IMR-90 (cell line): ENCODE results near the gene PODNL1. TPM values are rescaled to one million over a fixed set of nuclear protein-coding genes. Genes with fewer than 3 reads are reported as not detected.
"Not testable (repeated sequence)": the region's sequence is repeated elsewhere in the genome, so short reads cannot be mapped to it uniquely, and the experiment has no call there.

Source experiments
- ATAC-seq: fragments of 200-7000 bp; cut with Tn5 transposase; 2 replicates; pipeline ENCODE4 v1.9.1; 2020; ENCODE audit warnings: low read depth, mild to moderate bottlenecking, moderate library complexity
- BruUV-seq: library from RNA; stranded (reverse); fragments of 400-500 nt; replicated peaks from 2 replicates; lab custom pipeline; 2021; lab: Mats Ljungman, UMichigan
- CTCF ChIA-PET: fragments of 300-600 bp; formaldehyde crosslinking; extraction: SDS; loops from one replicate; lab custom pipeline; 2021; ENCODE audit warnings: antibody characterized with exemption; lab: Yijun Ruan, JAX
- POLR2A ChIA-PET: fragments of 300-600 bp; sonication (Branson Sonifier 250); formaldehyde crosslinking; loops from one replicate; lab custom pipeline; 2022; ENCODE audit warnings: antibody characterized with exemption; ENCODE audit not compliant: unreplicated experiment; lab: Charles Lee
- DNase-seq: peaks from one replicate; pipeline ENCODE4 v3.0.0; 2013
- H2AFZ ChIP-seq: replicated peaks from 2 replicates; pipeline ENCODE3; 2013; ENCODE audit warnings: low read length, mild to moderate bottlenecking; ENCODE audit not compliant: poor library complexity
- H2AK5ac ChIP-seq: 2 replicates; pipeline ENCODE4 v1.6.1; 2013; ENCODE audit warnings: low read depth, low read length, inconsistent platforms
- H2AK9ac ChIP-seq: replicated peaks from 2 replicates; pipeline ENCODE3; 2013; ENCODE audit warnings: mild to moderate bottlenecking, low read depth, low read length, moderate library complexity; ENCODE audit not compliant: poor library complexity
- H2BK120ac ChIP-seq: 2 replicates; pipeline ENCODE4 v1.6.1; 2013; ENCODE audit warnings: low read depth, low read length, inconsistent platforms
- H2BK15ac ChIP-seq: 3 replicates; pipeline ENCODE4 v1.6.1; 2013; ENCODE audit warnings: low read depth, low read length, inconsistent platforms
- H2BK20ac ChIP-seq: 2 replicates; pipeline ENCODE4 v1.6.1; 2013; ENCODE audit warnings: low read depth, mild to moderate bottlenecking, inconsistent platforms, low read length, moderate library complexity
- H2BK5ac ChIP-seq: 2 replicates; pipeline ENCODE4 v1.6.1; 2013; ENCODE audit warnings: mild to moderate bottlenecking, low read depth, low read length, inconsistent platforms; ENCODE audit not compliant: poor library complexity, severe bottlenecking
- H3K14ac ChIP-seq: replicated peaks from 2 replicates; pipeline ENCODE4 v1.6.1; 2013; ENCODE audit warnings: low read depth, low read length, inconsistent platforms
- H3K18ac ChIP-seq: 2 replicates; pipeline ENCODE4 v1.6.1; 2013; ENCODE audit warnings: low read depth, low read length, control low read depth
- H3K23ac ChIP-seq: 2 replicates; pipeline ENCODE4 v1.6.1; 2013; ENCODE audit warnings: low read depth, low read length, inconsistent platforms
- H3K27ac ChIP-seq: 2 replicates; pipeline ENCODE4 v1.5.1; 2013; ENCODE audit warnings: mild to moderate bottlenecking, control low read depth, low read length; ENCODE audit not compliant: insufficient read depth
- H3K27me3 ChIP-seq: 2 replicates; pipeline ENCODE4 v1.6.1; 2013; ENCODE audit warnings: low read length; ENCODE audit not compliant: control insufficient read depth, insufficient read depth
- H3K36me3 ChIP-seq: 2 replicates; pipeline ENCODE4 v1.6.1; 2013; ENCODE audit warnings: low read length, mixed read lengths; ENCODE audit not compliant: control insufficient read depth, insufficient read depth
- H3K4ac ChIP-seq: 2 replicates; pipeline ENCODE4 v1.6.1; 2013; ENCODE audit warnings: low read depth, low read length, inconsistent platforms
- H3K4me1 ChIP-seq: 2 replicates; pipeline ENCODE4 v1.6.1; 2013; ENCODE audit warnings: low read length, mixed read lengths; ENCODE audit not compliant: control insufficient read depth, insufficient read depth
- H3K4me2 ChIP-seq: 2 replicates; pipeline ENCODE4 v1.6.1; 2013; ENCODE audit warnings: low read depth, mild to moderate bottlenecking, control low read depth, low read length, moderate library complexity
- H3K4me3 ChIP-seq: 2 replicates; pipeline ENCODE4 v1.5.1; 2013; ENCODE audit warnings: low read depth, mild to moderate bottlenecking, control low read depth, low read length, moderate library complexity; ENCODE audit not compliant: insufficient read depth
- H3K56ac ChIP-seq: 2 replicates; pipeline ENCODE4 v1.6.1; 2013; ENCODE audit warnings: low read length, inconsistent platforms; ENCODE audit not compliant: insufficient read depth; ENCODE audit errors: extremely low read depth
- H3K79me1 ChIP-seq, 2 experiments: 2 replicates each; pipeline ENCODE4 v1.6.1; 2013; ENCODE audit warnings: low read length in 2 of 2, inconsistent platforms in 1 of 2, low read depth in 1 of 2
- H3K9ac ChIP-seq: 2 replicates; pipeline ENCODE4 v1.6.1; 2013; ENCODE audit warnings: low read depth, low read length, control low read depth
- H3K9me1 ChIP-seq: 2 replicates; pipeline ENCODE4 v1.6.1; 2013; ENCODE audit warnings: low read length, inconsistent platforms; ENCODE audit not compliant: insufficient read depth
- H3K9me3 ChIP-seq: 2 replicates; pipeline ENCODE4 v1.6.1; 2013; ENCODE audit warnings: low read length; ENCODE audit not compliant: control insufficient read depth, insufficient read depth
- H4K20me1 ChIP-seq: 2 replicates; pipeline ENCODE4 v1.6.1; 2013; ENCODE audit warnings: low read length, inconsistent platforms; ENCODE audit not compliant: insufficient read depth
- H4K5ac ChIP-seq: 2 replicates; pipeline ENCODE4 v1.6.1; 2013; ENCODE audit warnings: mild to moderate bottlenecking, low read depth, low read length, control low read depth
- H4K8ac ChIP-seq, 2 experiments: 2 replicates each; pipeline ENCODE4 v1.6.1; 2013; ENCODE audit warnings: low read depth in 2 of 2, low read length in 2 of 2, control low read depth in 1 of 2, inconsistent platforms in 1 of 2
- H4K91ac ChIP-seq: 2 replicates; pipeline ENCODE4 v1.6.1; 2013; ENCODE audit warnings: low read depth, low read length, inconsistent platforms; ENCODE audit not compliant: insufficient read depth
- CEBPB ChIP-seq: IDR thresholded peaks from 2 replicates; pipeline ENCODE4 v1.6.1; 2012; ENCODE audit warnings: low read depth, low read length, improper control_type of control experiment
- MAFK ChIP-seq: IDR thresholded peaks from 2 replicates; pipeline ENCODE4 v1.6.1; 2012; ENCODE audit warnings: low read depth, low read length, improper control_type of control experiment
- MAZ ChIP-seq: IDR thresholded peaks from 2 replicates; pipeline ENCODE4 v1.6.1; 2012; ENCODE audit warnings: low read depth, mild to moderate bottlenecking, low read length, improper control_type of control experiment, moderate library complexity, borderline replicate concordance
- NFE2L2 ChIP-seq: fragments of 150-350 bp; IDR thresholded peaks from 2 replicates; pipeline ENCODE4 v1.6.1; 2016; ENCODE audit warnings: low read depth, mild to moderate bottlenecking, low read length
- POLR2A ChIP-seq: IDR thresholded peaks from 2 replicates; pipeline ENCODE4 v1.6.1; 2012; ENCODE audit warnings: mild to moderate bottlenecking, low read depth, low read length
- WGBS, 2 experiments: methylation state at CpG; one replicate each; pipeline versions ENCODE4 v1.1.5 to v1.1.7; 2013; ENCODE audit warnings: missing lambda C conversion rate in 2 of 2; ENCODE audit not compliant: insufficient read length in 1 of 2; ENCODE audit errors: extremely low coverage in 2 of 2; 5-methylcytosine and 5-hydroxymethylcytosine counted together
- dilution Hi-C: fragments of 300-500 bp; cut with HindIII; formaldehyde crosslinking; loops from one replicate; pipeline ENCODE4 v1.14.3; 2018; ENCODE audit warnings: low sequenced_read_pairs; ENCODE audit not compliant: unreplicated experiment
- in situ Hi-C: fragments of 300-500 bp; cut with MboI; formaldehyde crosslinking; loops from 3 replicates; pipeline ENCODE4 v1.14.3; 2019; ENCODE audit warnings: low sequenced_read_pairs, inconsistent platforms, mixed read lengths
- intact Hi-C: fragments of 100-400 bp; cut with micrococcal nuclease; formaldehyde crosslinking; loops from 2 replicates; pipeline ENCODE4 v1.10.0; 2022
- polyA plus RNA-seq, 3 experiments: library from polyadenylated mRNA; depleted of rRNA; stranded (reverse); fragments of >200 nt; gene quantifications; 2 replicates each; pipeline ENCODE4 v1.2.3, GENCODE V29; 2012; ENCODE audit warnings: low replicate concordance in 1 of 3
- total RNA-seq: library from RNA; depleted of rRNA; stranded (reverse); fragments of >200 nt; gene quantifications from 2 replicates; pipeline ENCODE4 v1.2.3, GENCODE V29; 2012

Gene PODNL1
- total and polyA plus RNA-seq, 2 of the 4 experiments (the other 2 are of a cell fraction), result under 0.01 to 2.4 TPM

DNA sequence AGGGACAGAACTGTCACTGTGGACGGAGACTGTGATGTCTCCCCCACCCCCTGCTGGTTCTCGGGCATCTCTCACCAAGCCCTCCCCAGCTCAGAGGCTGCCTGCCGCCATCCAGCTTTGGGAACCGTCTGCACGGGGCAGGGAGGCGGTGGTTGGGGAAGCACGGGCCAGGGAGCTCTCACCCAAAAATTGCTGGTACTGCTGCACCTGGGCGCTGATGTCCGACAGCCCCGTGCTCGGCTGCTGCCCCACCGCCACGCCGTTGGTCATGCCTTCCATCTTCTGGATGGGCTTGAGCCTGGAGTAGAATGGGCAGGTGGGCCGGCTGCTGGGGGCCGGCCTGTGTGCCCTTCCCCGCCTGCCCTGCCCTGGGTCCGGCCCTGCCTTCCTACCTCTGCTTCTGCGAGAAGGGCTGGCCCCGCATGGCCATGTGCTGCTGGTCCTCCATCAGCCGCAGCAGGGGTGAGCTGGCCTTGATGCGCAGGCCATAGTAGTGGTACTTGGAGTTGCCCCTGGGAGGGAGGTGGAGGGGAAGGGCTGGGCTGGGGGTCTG is 30.2 kb upstream of the PODNL1 start:
- Histone ChIP-seq H3K36me3 (peaks cover 33% of the 10 kb centered on the region; the same call in 1 of the 2 replicates), H3K18ac (no peak overlapping the region), H3K79me1 (no peaks in the 10 kb centered on the region), H4K5ac (no peak overlapping the region), H4K91ac (no peak overlapping the region), H2BK5ac (no peak overlapping the region), H3K27ac (no peak overlapping the region), H2AK9ac (no peak overlapping the region), H3K56ac (no peak overlapping the region), H3K9ac (no peak overlapping the region), H4K8ac (no peak overlapping the region), H3K14ac (no peak overlapping the region), H2AFZ (no peak overlapping the region), H2BK120ac (no peak overlapping the region), H3K4ac (no peak overlapping the region), H3K23ac (no peak overlapping the region), H3K4me1 (peaks cover 3% of the 10 kb centered on the region; the same call in 1 of the 2 replicates), H3K4me2 (no peak overlapping the region), H3K27me3 (no peaks in the 10 kb centered on the region), H2AK5ac (no peak overlapping the region), H2BK20ac (no peak overlapping the region), H4K20me1 (peaks cover 7% of the 10 kb centered on the region), H3K9me3 (no peaks in the 10 kb centered on the region), H3K9me1 (no peaks in the 10 kb centered on the region; the same call in 1 of the 2 replicates), H2BK15ac (no peak overlapping the region), H3K4me3 (no peak overlapping the region)
- no TSS peak for BruUV-seq
- CTCF ChIA-PET, result no interaction called here
- 97% methylated on average over 9 of the region's 22 CpGs; no CpG with 5 or more reads in 1 of the 2 experiments for WGBS, 2 experiments
- TF ChIP-seq CEBPB, result no peak
- TF ChIP-seq POLR2A, result no peak
- TF ChIP-seq NFE2L2, result no peak
- no peak for TF ChIP-seq MAFK
- TF ChIP-seq MAZ, result no peak
- in situ Hi-C loops, result no loop called here
- ATAC-seq, result no peak
- intact Hi-C loops, result no loop called here
- POLR2A ChIA-PET, result no interaction called here
- DNase-seq, result no peak
- dilution Hi-C loops, result no loop called here

DNA sequence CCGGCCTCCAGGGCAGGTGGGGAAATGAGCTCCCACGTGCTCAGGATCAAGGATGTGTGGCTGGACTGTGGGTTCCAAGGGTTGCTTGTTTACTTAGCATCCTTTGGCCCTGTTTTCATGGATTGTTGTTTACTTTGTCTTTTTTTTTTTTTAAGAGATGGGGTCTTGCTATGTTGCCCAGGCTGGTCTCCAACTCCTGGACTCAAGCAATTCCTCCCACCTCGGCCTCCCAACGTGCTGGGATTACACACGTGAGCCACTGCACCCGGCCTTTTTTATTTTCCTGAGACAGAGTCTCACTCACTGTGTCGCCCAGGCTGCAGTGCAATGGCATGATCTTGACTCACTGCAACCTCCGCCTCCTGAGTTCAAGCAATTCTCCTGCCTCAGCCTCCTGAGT is 29.0 kb upstream of the PODNL1 start:
- H3K4me2 ChIP-seq, H3K27me3 ChIP-seq, H3K9ac ChIP-seq, H3K18ac ChIP-seq, DNase-seq, H4K91ac ChIP-seq, ATAC-seq, H3K79me1 ChIP-seq, dilution Hi-C loops, H2BK15ac ChIP-seq, POLR2A ChIA-PET, H2AK5ac ChIP-seq, H3K27ac ChIP-seq, H4K8ac ChIP-seq, intact Hi-C loops, in situ Hi-C loops, H4K5ac ChIP-seq, H3K14ac ChIP-seq, H3K9me3 ChIP-seq, H4K20me1 ChIP-seq, H3K4me3 ChIP-seq, BruUV-seq, H2AFZ ChIP-seq, H2BK5ac ChIP-seq, H3K4me1 ChIP-seq, H3K23ac ChIP-seq, H2BK20ac ChIP-seq, H2AK9ac ChIP-seq, H3K4ac ChIP-seq, H3K56ac ChIP-seq, H2BK120ac ChIP-seq, H3K9me1 ChIP-seq, CTCF ChIA-PET: not testable (repeated sequence)
- WGBS, 2 experiments, result 100% methylated on average over 1 of the region's 8 CpGs; no CpG with 5 or more reads in 1 of the 2 experiments
- peaks cover 27% of the 10 kb centered on the region; the same call in 1 of the 2 replicates for H3K36me3 ChIP-seq
